Ovary (tissue), 9 donors: ENCODE results near the gene SLC25A28. TPM values are rescaled to one million over a fixed set of nuclear protein-coding genes. Genes with fewer than 3 reads are reported as not detected.
"Not testable (repeated sequence)": the region's sequence is repeated elsewhere in the genome, so short reads cannot be mapped to it uniquely, and the experiment has no call there.

ENCODE experiments used
- DNase-seq, 5 donors: peaks; one replicate each; pipeline ENCODE4 v3.0.0-alpha.2; 2019 to 2020
- H3K27ac ChIP-seq, 2 donors: fragments of 200-600 bp; one replicate each; pipeline versions ENCODE4 v1.5.1 to v1.8.0; 2019 to 2022
- H3K27me3 ChIP-seq: fragments of 200-600 bp; one replicate; pipeline ENCODE4 v1.8.0; 2022
- H3K36me3 ChIP-seq: fragments of 200-600 bp; sonication (generic); one replicate; pipeline ENCODE4 v1.5.1; 2019
- H3K4me1 ChIP-seq: one replicate; pipeline ENCODE4 v1.8.1; 2013; ENCODE audit warnings: mild to moderate bottlenecking, moderate library complexity; ENCODE audit not compliant: insufficient read depth
- H3K4me3 ChIP-seq: fragments of 200-600 bp; sonication (generic); one replicate; pipeline ENCODE4 v1.5.1; 2017
- H3K9me3 ChIP-seq, 2 donors: fragments of 200-600 bp in 1 of 2; sonication (generic) in 1 of 2; one replicate each; pipeline versions ENCODE4 v1.5.1 to v1.8.1; 2013 to 2019; ENCODE audit warnings: mild to moderate bottlenecking in 1 of 2, moderate library complexity in 1 of 2
- CTCF ChIP-seq, 3 donors: fragments of 450-650 bp in 2 of 3; fragments of 200-600 bp in 1 of 3; IDR thresholded peaks; one replicate each; pipeline versions ENCODE4 v1.5.1 to v1.8.0; 2016 to 2022; ENCODE audit warnings: antibody characterized with exemption in 3 of 3, mild to moderate bottlenecking in 1 of 3
- EP300 ChIP-seq: sonication (generic); formaldehyde crosslinking; IDR thresholded peaks from one replicate; pipeline ENCODE4 v1.6.1; 2017; ENCODE audit warnings: antibody characterized with exemption
- POLR2A ChIP-seq: fragments of 450-650 bp; IDR thresholded peaks from one replicate; pipeline ENCODE4 v1.6.1; 2017; ENCODE audit warnings: antibody characterized with exemption, mild to moderate bottlenecking, moderate library complexity
- WGBS, 3 donors: extraction: QIAGEN DNeasy Blood & Tissue Kit in 1 of 3; methylation state at CpG; one replicate each; pipeline versions ENCODE4 v1.1.5 to v1.1.7; 2013 to 2017; 5-methylcytosine and 5-hydroxymethylcytosine counted together
- intact Hi-C, 4 donors: fragments of 100-400 bp; cut with DNase I; formaldehyde crosslinking; loops; one replicate each; pipeline versions ENCODE4 v1.11.0 to v1.15.1; 2022 to 2023
- polyA plus RNA-seq, 2 donors: library from polyadenylated mRNA; stranded (reverse); fragments of 200-250 nt in 1 of 2; fragments of 350-450 nt in 1 of 2; fragmentation: Illumina TruSeq in 1 of 2; extraction: RNeasy Lipid Tissue Mini Kit (QIAGEN cat#74804) in 1 of 2; gene quantifications; one replicate each; pipeline ENCODE4 v1.2.3, GENCODE V29; 2013 to 2014
- total RNA-seq, 7 donors: library from RNA; depleted of rRNA in 2 of 7; stranded (reverse); fragments of >200 nt in 2 of 7; fragmentation: NEBNext Ultra II Directional in 3 of 7; extraction: Animal tissue kit (Norgen Biotek cat#: 25700) in 3 of 7; gene quantifications; one replicate each; pipeline versions ENCODE4 v1.1.0 to v1.2.4, GENCODE V29; 2016 to 2023
- donor health status: DM: no; HTN: no; CAD: no; lungs with moderate emphysema.
- donor health status: DM: no; HTN: no; CAD: no.
- donor health status: Bipolar disorder and iron deficiency.
- donor health status: DM: yes; HTN: yes; CAD: no.
- donor health status: DM: no; HTN: no; CAD: no.
- donor health status: DM: yes; HTN: yes; CAD: no.

SLC25A28 gene
- total and polyA plus RNA-seq, 9 donors, result 19.6 to 86.1 (median 46.0) TPM

GRCh38 chr10:99630433-99630832, 10.2 kb upstream of the SLC25A28 start:
- Histone ChIP-seq H3K27ac (no peak overlapping the region), H3K27me3 (no peaks in the 10 kb centered on the region), H3K4me1 (no peaks in the 10 kb centered on the region), H3K36me3 (no peaks in the 10 kb centered on the region), H3K9me3 (no peaks in the 10 kb centered on the region), H3K4me3 (no peak overlapping the region)
- TF ChIP-seq EP300 (no peak), CTCF (IDR thresholded peaks at IDR 0.05) (no peak), POLR2A (no peak)
- no peak for DNase-seq
- WGBS, 3 donors, result 24 to 39% (median 24%) methylated on average over 2 of the region's 2 CpGs
- intact Hi-C loops, result no loop called here

GRCh38 chr10:99629625-99629978, 9.4 kb upstream of the SLC25A28 start:
- Histone ChIP-seq H3K9me3 (no peaks in the 10 kb centered on the region), H3K4me3 (no peak overlapping the region), H3K4me1 (no peaks in the 10 kb centered on the region), H3K36me3 (no peaks in the 10 kb centered on the region), H3K27ac (no peak overlapping the region), H3K27me3 (no peaks in the 10 kb centered on the region)
- intact Hi-C loops, result loop anchor here in 1 of 4 donors (10.0 kb wide), 1 partner anchor 105 kb away; the partner anchor contains the start of genes COX15 and CUTC
- DNase-seq, result no peak
- WGBS, 3 donors, result 57 to 59% (median 58%) methylated on average over 3 of the region's 3 CpGs
- TF ChIP-seq EP300 (no peak), CTCF (IDR thresholded peaks at IDR 0.05) (no peak), POLR2A (no peak)

- DNase-seq, result no peak
- no peaks in the 10 kb centered on the region for H3K9me3 ChIP-seq
- no peaks in the 10 kb centered on the region for H3K27me3 ChIP-seq
- H3K4me1 ChIP-seq, result no peaks in the 10 kb centered on the region
- H3K36me3 ChIP-seq, result no peaks in the 10 kb centered on the region
- WGBS, 3 donors, result 86 to 89% (median 87%) methylated on average over 1 of the region's 1 CpG
- intact Hi-C loops, result loop anchor here in 1 of 4 donors (10.0 kb wide), 1 partner anchor 106 kb away; the partner anchor contains the start of genes COX15 and CUTC
- H3K27ac ChIP-seq, result no peak overlapping the region
- TF ChIP-seq CTCF (IDR thresholded peaks at IDR 0.05) (no peak), POLR2A (no peak), EP300 (no peak)
- no peak overlapping the region for H3K4me3 ChIP-seq
Measured at GRCh38 chr10:99628923-99629624, 8.8 kb upstream of the SLC25A28 start.

- not testable (repeated sequence) for H3K4me1 ChIP-seq, H3K4me3 ChIP-seq, H3K27ac ChIP-seq, H3K27me3 ChIP-seq, DNase-seq, H3K9me3 ChIP-seq, H3K36me3 ChIP-seq
- WGBS, 3 donors, result 52 to 67% (median 60%) methylated on average over 3 of the region's 3 CpGs
- intact Hi-C loops, result loop anchor here in 1 of 4 donors (10.0 kb wide), 1 partner anchor 110 kb away; the partner anchor contains the start of genes COX15 and CUTC
Measured at GRCh38 chr10:99625124-99625523, 4.9 kb upstream of the SLC25A28 start.

GRCh38 chr10:99623919-99624318, 3.7 kb upstream of the SLC25A28 start:
- Histone ChIP-seq H3K4me1 (peaks cover 5% of the 10 kb centered on the region), H3K27ac (no peak overlapping the region), H3K27me3 (no peaks in the 10 kb centered on the region), H3K36me3 (no peaks in the 10 kb centered on the region), H3K4me3 (no peak overlapping the region), H3K9me3 (no peaks in the 10 kb centered on the region)
- intact Hi-C loops, result loop anchor here in 2 of 4 donors (5.0 to 10.0 kb wide), 2 partner anchors 111 to 192 kb away; partner anchors contain the start of genes COX15 (in 1 of the 2), CUTC (in 1 of the 2) and GOT1 (in 1 of the 2)
- no peak for DNase-seq
- no peak for TF ChIP-seq EP300
- TF ChIP-seq POLR2A, result no peak
- no peak for TF ChIP-seq CTCF (IDR thresholded peaks at IDR 0.05)
